HepG2 (cell line): Measurements from ENCODE around the gene DENND4C. TPM values are rescaled to one million over a fixed set of nuclear protein-coding genes. Genes with fewer than 3 reads are reported as not detected.
A peak's percentile ranks its signal among the peaks of the same experiment; 100 is the strongest.

ENCODE experiments used
- ATF5 ChIP-seq: sonication (generic); formaldehyde crosslinking; IDR thresholded peaks from 2 replicates; pipeline ENCODE4 v1.4.0; 2020; ENCODE audit warnings: mild to moderate bottlenecking, low read depth, missing genetic modification reagents
- BHLHE40 ChIP-seq: IDR thresholded peaks from 2 replicates; pipeline ENCODE4 v1.6.1; 2011; ENCODE audit warnings: low read length, improper control_type of control experiment
- ERF ChIP-seq: IDR thresholded peaks from 2 replicates; pipeline ENCODE4 v1.6.1; 2018; ENCODE audit warnings: missing biosample characterization, missing genetic modification reagents
- FOXJ3 ChIP-seq: sonication (generic); formaldehyde crosslinking; IDR thresholded peaks from 2 replicates; pipeline ENCODE4 v1.4.0; 2020; ENCODE audit warnings: missing genetic modification reagents, mild to moderate bottlenecking, borderline replicate concordance
- GATAD2A ChIP-seq: IDR thresholded peaks from 2 replicates; pipeline ENCODE4 v1.6.1; 2016
- GTF2F1 ChIP-seq: fragments of 150-350 bp; IDR thresholded peaks from 2 replicates; pipeline ENCODE4 v1.6.1; 2014; ENCODE audit warnings: low read length
- HES4 ChIP-seq: sonication (generic); formaldehyde crosslinking; IDR thresholded peaks from 2 replicates; pipeline ENCODE4 v1.9.0; 2021; ENCODE audit warnings: mild to moderate bottlenecking, missing genetic modification reagents, borderline replicate concordance
- HOXA9 ChIP-seq: sonication (generic); formaldehyde crosslinking; IDR thresholded peaks from 2 replicates; pipeline ENCODE4 v1.8.1; 2022; ENCODE audit warnings: missing genetic modification reagents, mild to moderate bottlenecking, moderate library complexity, borderline replicate concordance
- NCOR1 ChIP-seq: fragments of 200-600 bp; sonication (generic); IDR thresholded peaks from 2 replicates; pipeline ENCODE4 v1.7.0; 2017; ENCODE audit warnings: antibody characterized with exemption, low read length, borderline replicate concordance
- NKX3-1 ChIP-seq: sonication (generic); formaldehyde crosslinking; IDR thresholded peaks from 2 replicates; pipeline ENCODE4 v1.5.0; 2020; ENCODE audit warnings: missing genetic modification reagents
- NONO ChIP-seq, 2 experiments: fragments of 450-650 bp in 1 of 2; sonication (generic) in 1 of 2; formaldehyde crosslinking in 1 of 2; IDR thresholded peaks in 1 of 2; conservative IDR thresholded peaks in 1 of 2; 2 replicates each; pipeline versions ENCODE4 v1.6.1 to v1.8.0; 2017 to 2022; ENCODE audit warnings: mild to moderate bottlenecking in 1 of 2, missing genetic modification reagents in 1 of 2, moderate library complexity in 1 of 2
- PHF20 ChIP-seq: sonication (generic); formaldehyde crosslinking; IDR thresholded peaks from 2 replicates; pipeline ENCODE4 v1.5.0; 2020; ENCODE audit warnings: mild to moderate bottlenecking, missing genetic modification reagents
- PREB ChIP-seq: sonication (generic); formaldehyde crosslinking; IDR thresholded peaks from 2 replicates; pipeline ENCODE4 v1.4.0; 2020; ENCODE audit warnings: missing genetic modification reagents
- PRMT3 ChIP-seq: sonication (generic); formaldehyde crosslinking; IDR thresholded peaks from 2 replicates; pipeline ENCODE4 v1.8.1; 2022; ENCODE audit warnings: low read depth, mild to moderate bottlenecking, moderate library complexity, missing genetic modification reagents, borderline replicate concordance
- RELA ChIP-seq: sonication (generic); formaldehyde crosslinking; IDR thresholded peaks from 2 replicates; pipeline ENCODE4 v1.4.0; 2020; ENCODE audit warnings: missing genetic modification reagents
- U2AF2 ChIP-seq: fragments of 200-400 bp; formaldehyde crosslinking; IDR thresholded peaks from 2 replicates; pipeline ENCODE4 v1.6.1; 2017; ENCODE audit warnings: low read depth, mild to moderate bottlenecking, low read length
- UBTF ChIP-seq: sonication (generic); formaldehyde crosslinking; IDR thresholded peaks from 2 replicates; pipeline ENCODE4 v1.4.0; 2020; ENCODE audit warnings: mild to moderate bottlenecking, missing genetic modification reagents
- ZFP62 ChIP-seq: sonication (generic); formaldehyde crosslinking; IDR thresholded peaks from 2 replicates; pipeline ENCODE4 v1.4.0; 2020; ENCODE audit warnings: missing genetic modification reagents
- ZMYM4 ChIP-seq: sonication (generic); formaldehyde crosslinking; IDR thresholded peaks from 2 replicates; pipeline ENCODE4 v1.8.1; 2023; ENCODE audit warnings: mild to moderate bottlenecking, missing genetic modification reagents
- ZNF292 ChIP-seq: sonication (generic); formaldehyde crosslinking; IDR thresholded peaks from 2 replicates; pipeline ENCODE4 v1.8.1; 2022; ENCODE audit warnings: mild to moderate bottlenecking, low read depth, missing genetic modification reagents, borderline replicate concordance
- ZNF790 ChIP-seq: sonication (generic); formaldehyde crosslinking; IDR thresholded peaks from 2 replicates; pipeline ENCODE4 v1.8.0; 2022; ENCODE audit warnings: missing genetic modification reagents, mild to moderate bottlenecking, borderline replicate concordance
- ZSCAN21 ChIP-seq: sonication (generic); formaldehyde crosslinking; IDR thresholded peaks from 2 replicates; pipeline ENCODE4 v1.8.0; 2022; ENCODE audit warnings: mild to moderate bottlenecking, missing genetic modification reagents, moderate library complexity, borderline replicate concordance
- polyA plus RNA-seq, 8 experiments: library from polyadenylated mRNA; depleted of rRNA in 3 of 8; stranded (reverse) in 7 of 8; unstranded in 1 of 8; fragments of >200 nt; fragmentation: Illumina TruSeq in 4 of 8; extraction: Trizol in 4 of 8; gene quantifications; 2 replicates each; pipeline versions ENCODE4 v1.2.1 to v1.2.3, GENCODE V29; 2011 to 2016; ENCODE audit warnings: low read depth in 4 of 8, missing spikeins in 1 of 8, mixed read lengths in 1 of 8; ENCODE audit not compliant: insufficient read depth in 1 of 8
- total RNA-seq, 5 experiments: library from RNA; depleted of rRNA; stranded (reverse); fragments of >200 nt; fragmentation: Illumina TruSeq; extraction: Trizol; gene quantifications; 2 replicates each; pipeline ENCODE4 v1.2.3, GENCODE V29; 2016; ENCODE audit warnings: low read depth in 1 of 5
- TF ChIP-seq, protein P1 (sequence below), 2 experiments: sonication (generic) in 1 of 2; formaldehyde crosslinking in 1 of 2; IDR thresholded peaks; 2 replicates each; pipeline versions ENCODE4 v1.5.1 to v1.6.1; 2011 to 2020; ENCODE audit warnings: borderline replicate concordance in 1 of 2, low read depth in 1 of 2, low read length in 1 of 2, mild to moderate bottlenecking in 1 of 2, missing genetic modification reagents in 1 of 2, moderate library complexity in 1 of 2

Gene DENND4C
- total and polyA plus RNA-seq, 2 of the 13 experiments (the other 11 are each of a cell fraction or from before 2014, with no cell fraction given) = 19.1 to 27.2 TPM

DNA sequence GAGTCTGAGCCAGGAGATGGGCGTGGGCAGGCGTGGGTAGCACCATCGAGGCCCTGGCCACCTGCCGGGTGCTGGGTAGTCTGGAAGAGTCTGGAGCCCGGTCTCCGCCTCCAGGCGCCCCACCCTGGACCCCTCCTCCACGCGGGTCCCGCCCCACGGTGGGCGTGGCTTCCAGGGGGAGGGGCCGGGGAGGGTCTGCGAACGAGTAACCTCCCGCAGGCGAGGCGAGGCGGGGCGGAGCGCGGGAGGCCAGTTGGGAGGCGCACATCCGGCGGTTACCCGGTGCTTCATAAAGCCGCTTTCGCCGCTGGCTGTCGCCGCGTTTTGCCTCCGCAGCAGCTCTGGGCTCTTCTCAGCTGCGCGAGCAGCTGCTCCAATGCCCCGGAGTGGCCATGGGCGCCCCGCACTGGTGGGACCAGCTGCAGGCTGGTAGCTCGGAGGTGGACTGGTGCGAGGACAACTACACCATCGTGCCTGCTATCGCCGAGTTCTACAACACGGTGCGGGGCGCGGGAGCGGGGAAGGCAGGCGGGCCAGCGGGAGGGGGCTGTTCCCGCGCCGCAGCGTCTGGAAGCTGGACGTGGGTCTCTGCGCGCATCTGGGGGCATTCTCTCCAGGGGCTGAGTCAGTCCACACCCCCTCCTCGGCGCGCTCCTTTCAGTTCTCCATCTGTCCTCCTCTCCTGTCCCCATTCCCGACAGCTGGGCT, 178.4 kb downstream of the DENND4C start, which contains the start of gene ACER2 (continued):
- 0 out of 2 replicates have a peak, but pooled peaks have one; percentile 15 for TF ChIP-seq HES4 (CRISPR knock-in tag)
- TF ChIP-seq NCOR1 = no peak
- TF ChIP-seq NKX3-1 (CRISPR knock-in tag) = peak; percentile 72; the same call in 1 of the 2 replicates
- TF ChIP-seq ZMYM4 (CRISPR knock-in tag) = peak; percentile 87
- peak; percentile 33; the same call in 1 of the 2 replicates for TF ChIP-seq PHF20 (CRISPR knock-in tag)
- TF ChIP-seq PRMT3 = no peak
- peak; percentile 59; the same call in 1 of the 2 replicates for TF ChIP-seq ERF (CRISPR knock-in tag)
- TF ChIP-seq ATF5 (CRISPR knock-in tag) = no peak
- TF ChIP-seq GATAD2A (CRISPR knock-in tag) = 0 out of 2 replicates have a peak, but pooled peaks have one; percentile 29
- TF ChIP-seq FOXJ3 (CRISPR knock-in tag) = peak; percentile 54; the same call in 1 of the 2 replicates
- TF ChIP-seq HOXA9 (CRISPR knock-in tag) = no peak
- TF ChIP-seq UBTF = peak; percentile 90
- TF ChIP-seq GTF2F1 = no peak
- TF ChIP-seq ZNF790 (CRISPR knock-in tag) = no peak
- no peak; the same call in 1 of the 2 replicates for TF ChIP-seq ZSCAN21 (CRISPR knock-in tag)
- peak; percentile 96 for TF ChIP-seq ZNF292 (CRISPR knock-in tag)
- TF ChIP-seq ZFP62 (CRISPR knock-in tag) = no peak
- TF ChIP-seq, protein P1, sequence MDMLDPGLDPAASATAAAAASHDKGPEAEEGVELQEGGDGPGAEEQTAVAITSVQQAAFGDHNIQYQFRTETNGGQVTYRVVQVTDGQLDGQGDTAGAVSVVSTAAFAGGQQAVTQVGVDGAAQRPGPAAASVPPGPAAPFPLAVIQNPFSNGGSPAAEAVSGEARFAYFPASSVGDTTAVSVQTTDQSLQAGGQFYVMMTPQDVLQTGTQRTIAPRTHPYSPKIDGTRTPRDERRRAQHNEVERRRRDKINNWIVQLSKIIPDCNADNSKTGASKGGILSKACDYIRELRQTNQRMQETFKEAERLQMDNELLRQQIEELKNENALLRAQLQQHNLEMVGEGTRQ (IDR thresholded peaks at IDR 0.05; ENCODE audit: low read depth, low read length) = no peak
- TF ChIP-seq, protein P1 (CRISPR knock-in tag; IDR thresholded peaks at IDR 0.05; ENCODE audit: borderline replicate concordance) = no peak
- TF ChIP-seq RELA (CRISPR knock-in tag) = no peak
- TF ChIP-seq U2AF2 = no peak
- no peak for TF ChIP-seq NONO (IDR thresholded peaks at IDR 0.05)
- TF ChIP-seq NONO (CRISPR knock-in tag; conservative IDR thresholded peaks at IDR 0.05) = peak; percentile 84; the same call in 1 of the 2 replicates
- TF ChIP-seq BHLHE40 = no peak
- TF ChIP-seq PREB (CRISPR knock-in tag) = no peak
